ENCODE data around the gene FBXL17. TPM values are rescaled to one million over a fixed set of nuclear protein-coding genes. Genes with fewer than 3 reads are reported as not detected.
A peak's percentile ranks its signal among the peaks of the same experiment; 100 is the strongest.

The FBXL17 gene
- total RNA-seq, 2 experiments from 2014 or later, result 13.5 to 17.4 TPM

DNA sequence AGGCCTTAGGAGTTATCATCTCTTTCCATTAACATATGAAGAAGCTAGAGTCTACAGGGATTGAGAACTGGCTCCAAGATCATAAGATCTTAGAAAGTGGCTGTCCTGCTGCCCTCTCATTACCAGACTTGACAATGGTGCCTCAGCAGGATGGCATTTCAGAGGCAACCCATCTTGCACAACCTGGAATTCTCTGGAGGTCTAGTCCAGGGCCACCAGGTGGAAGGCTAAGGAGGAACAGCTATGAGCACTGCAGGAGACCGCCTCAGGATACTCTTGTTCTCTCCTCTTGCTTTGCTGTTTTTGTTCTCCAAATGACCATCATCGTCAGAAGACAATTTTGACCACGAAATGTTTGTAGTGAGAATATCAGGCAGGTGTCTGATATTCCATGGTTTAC, 322.6 kb downstream of the FBXL17 start:
- Mint-ChIP-seq H3K4me3 (no peak overlapping the region), H3K36me3 (peaks cover under 1% of the 10 kb centered on the region), H3K27ac (no peak overlapping the region), H3K9me3 (no peaks in the 10 kb centered on the region), H3K27me3 (no peaks in the 10 kb centered on the region), H3K4me1 (no peaks in the 10 kb centered on the region)
- ATAC-seq (ENCODE audit: low read depth) (no peak), DNase-seq (no peak)
- POLR2A ChIA-PET, result no interaction called here

DNA sequence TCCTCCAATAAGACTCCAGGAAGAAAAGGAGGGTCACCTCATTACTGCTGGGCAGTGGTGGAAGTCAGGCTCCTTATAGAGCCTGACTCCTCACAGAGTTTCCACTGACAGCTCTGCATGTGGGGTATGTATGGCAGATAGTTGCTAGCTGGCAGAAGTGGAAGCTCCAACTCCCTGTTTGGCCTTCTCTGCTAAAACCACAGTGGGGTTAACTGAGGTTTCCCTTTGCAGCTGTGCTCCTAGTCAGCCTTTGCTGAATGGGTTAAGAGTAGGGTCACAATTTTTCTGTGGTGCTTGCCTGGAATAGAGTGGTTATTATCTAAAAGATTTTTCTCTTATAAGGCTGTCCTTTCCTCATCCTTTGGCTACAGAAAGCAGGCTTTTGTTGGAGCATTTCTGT, 327.5 kb downstream of the FBXL17 start:
- H3K9me3 Mint-ChIP-seq, result peaks cover 26% of the 10 kb centered on the region

DNA sequence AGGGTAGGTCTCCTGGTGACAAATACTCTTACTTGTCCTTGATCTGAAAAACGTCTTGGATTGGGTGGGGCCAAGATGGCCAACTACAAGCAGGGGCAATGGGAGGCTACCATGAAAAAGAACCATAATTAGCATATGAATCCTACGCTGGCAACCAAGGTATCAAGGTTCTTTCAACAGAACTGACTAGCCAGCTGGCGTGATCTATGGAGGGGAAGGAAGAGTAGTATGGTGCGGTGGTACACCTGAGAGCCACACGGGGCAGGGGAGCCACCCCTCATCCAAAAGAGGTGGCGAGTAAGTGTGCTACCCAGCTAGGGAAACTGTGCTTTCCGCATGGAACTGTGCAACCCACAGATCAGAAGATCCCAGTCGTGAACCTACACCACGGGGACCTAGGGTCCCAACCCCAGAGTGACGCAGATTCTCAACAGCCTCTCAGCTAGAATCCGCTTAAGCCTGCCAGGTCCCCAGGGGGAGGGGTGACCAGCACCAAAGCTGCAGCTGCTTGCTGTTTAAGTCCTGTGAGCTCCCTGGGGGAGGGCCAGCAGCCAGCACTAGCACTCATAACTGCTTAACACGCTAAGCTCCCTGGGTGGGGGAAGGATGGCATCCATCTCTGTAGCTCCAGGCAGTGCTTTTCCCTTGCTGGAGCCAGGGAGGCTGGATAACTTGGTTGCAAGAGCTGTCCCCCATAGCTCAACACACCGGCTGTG, 334.8 kb downstream of the FBXL17 start:
- Mint-ChIP-seq H3K27me3 (no peaks in the 10 kb centered on the region), H3K4me3 (no peak overlapping the region), H3K27ac (no peak overlapping the region), H3K36me3 (peaks cover 13% of the 10 kb centered on the region), H3K9me3 (peaks cover 20% of the 10 kb centered on the region), H3K4me1 (no peaks in the 10 kb centered on the region)
- POLR2A ChIA-PET, result no interaction called here
- ATAC-seq (ENCODE audit: low read depth), result no peak
- no peak for DNase-seq

More for the DNA sequence above, 327.5 kb downstream of the FBXL17 start:
- DNase-seq (no peak), ATAC-seq (ENCODE audit: low read depth) (no peak)
- no peak overlapping the region for H3K4me3 Mint-ChIP-seq
- H3K27me3 Mint-ChIP-seq, result no peaks in the 10 kb centered on the region
- peaks cover 2% of the 10 kb centered on the region for H3K4me1 Mint-ChIP-seq
- no peak overlapping the region for H3K27ac Mint-ChIP-seq
- POLR2A ChIA-PET, result no interaction called here
- peaks cover 16% of the 10 kb centered on the region for H3K36me3 Mint-ChIP-seq

DNA sequence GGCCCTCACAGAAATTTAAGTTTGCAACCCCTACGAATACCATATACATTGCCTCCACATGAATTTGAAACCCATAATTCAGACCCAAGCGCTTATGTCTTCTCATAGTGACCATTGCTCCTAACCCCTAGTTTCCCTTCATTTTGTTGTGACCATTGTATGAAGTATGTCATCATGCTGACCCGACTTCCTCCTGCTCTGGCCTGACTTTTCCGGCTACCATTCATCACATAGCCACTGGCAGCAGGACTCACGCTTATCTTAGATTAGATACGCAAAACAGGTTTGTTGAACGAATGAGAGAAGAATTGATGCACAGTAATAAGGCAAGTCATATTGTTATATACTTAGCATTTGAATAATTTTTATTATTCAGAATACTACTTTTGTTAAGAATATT, 345.4 kb downstream of the FBXL17 start:
- no peak overlapping the region for H3K27ac Mint-ChIP-seq
- H3K4me3 Mint-ChIP-seq, result no peak overlapping the region
- no peaks in the 10 kb centered on the region for H3K9me3 Mint-ChIP-seq
- no peaks in the 10 kb centered on the region for H3K27me3 Mint-ChIP-seq
- POLR2A ChIA-PET, result no interaction called here
- H3K4me1 Mint-ChIP-seq, result no peaks in the 10 kb centered on the region
- DNase-seq, result no peak
- no peak for ATAC-seq (ENCODE audit: low read depth)
- H3K36me3 Mint-ChIP-seq, result no peaks in the 10 kb centered on the region

DNA sequence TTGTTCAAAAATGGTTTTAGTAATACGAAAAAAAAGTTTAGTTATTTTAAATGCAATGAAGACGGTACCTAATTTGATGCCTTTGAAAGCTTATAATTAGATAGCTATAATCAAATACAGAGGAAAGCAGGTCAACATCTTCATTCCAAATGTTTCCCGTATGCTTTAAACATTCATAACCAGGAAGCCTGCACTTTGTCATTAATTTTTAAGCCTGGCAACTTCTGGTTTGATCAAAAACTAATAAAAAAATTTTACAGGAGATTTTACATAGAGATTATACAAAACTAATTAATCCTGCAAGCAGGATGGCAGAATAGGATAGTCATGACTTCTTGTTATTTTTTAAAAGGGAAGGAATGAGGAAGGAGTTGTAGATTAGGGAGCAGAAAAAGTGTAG, 353.0 kb downstream of the FBXL17 start:
- no peak for ATAC-seq (ENCODE audit: low read depth)
- Mint-ChIP-seq H3K4me3 (no peak overlapping the region), H3K27ac (no peak overlapping the region), H3K36me3 (peaks cover 5% of the 10 kb centered on the region), H3K27me3 (no peaks in the 10 kb centered on the region), H3K9me3 (no peaks in the 10 kb centered on the region), H3K4me1 (no peaks in the 10 kb centered on the region)
- POLR2A ChIA-PET, result no interaction called here
- DNase-seq, result no peak

DNA sequence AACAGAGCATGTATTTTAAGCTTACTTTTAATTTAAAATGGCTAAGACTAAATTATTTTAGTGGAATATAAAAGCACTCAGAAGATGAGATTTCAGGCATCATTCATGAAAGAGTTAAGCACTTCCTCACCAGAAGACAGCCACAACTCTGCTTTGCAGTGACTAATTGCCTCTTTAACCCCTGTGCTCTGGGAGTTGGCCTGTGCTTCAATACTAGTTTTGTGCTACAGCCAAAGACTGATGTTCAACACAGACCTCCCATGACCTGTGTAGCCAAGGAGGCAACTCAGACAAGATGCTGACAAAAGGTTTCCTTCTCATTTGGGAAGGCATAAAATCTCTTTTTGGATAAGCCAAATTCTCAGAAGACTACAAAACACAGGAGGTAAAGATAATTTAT, 353.5 kb downstream of the FBXL17 start:
- POLR2A ChIA-PET, result no interaction called here
- no peaks in the 10 kb centered on the region for H3K27me3 Mint-ChIP-seq
- DNase-seq, result no peak
- no peaks in the 10 kb centered on the region for H3K9me3 Mint-ChIP-seq
- no peak for ATAC-seq (ENCODE audit: low read depth)
- H3K4me1 Mint-ChIP-seq, result no peaks in the 10 kb centered on the region
- H3K27ac Mint-ChIP-seq, result no peak overlapping the region
- no peak overlapping the region for H3K4me3 Mint-ChIP-seq
- peaks cover 5% of the 10 kb centered on the region for H3K36me3 Mint-ChIP-seq

DNA sequence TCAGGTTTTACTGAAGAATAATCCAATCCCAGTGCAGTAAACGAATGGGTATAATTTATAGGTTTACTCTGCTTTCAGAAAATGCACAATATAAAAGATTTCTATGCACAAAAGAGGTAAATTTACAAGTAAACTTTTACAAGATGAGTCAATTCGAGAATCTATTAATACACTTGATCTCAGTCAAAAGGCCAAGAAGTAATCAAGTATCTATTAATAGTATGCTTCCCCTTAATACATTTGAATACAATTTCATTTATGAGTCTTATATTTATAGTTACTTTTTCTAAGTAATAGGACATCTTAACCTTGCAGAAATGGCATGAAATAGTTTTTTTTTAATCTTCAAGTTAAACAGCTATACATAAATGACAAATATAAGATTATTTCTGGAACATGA, 355.9 kb downstream of the FBXL17 start:
- POLR2A ChIA-PET, result no interaction called here
- no peak for DNase-seq
- Mint-ChIP-seq H3K27me3 (no peaks in the 10 kb centered on the region), H3K4me1 (no peaks in the 10 kb centered on the region), H3K27ac (no peak overlapping the region), H3K9me3 (no peaks in the 10 kb centered on the region), H3K4me3 (no peak overlapping the region), H3K36me3 (peaks cover 5% of the 10 kb centered on the region)
- no peak for ATAC-seq (ENCODE audit: low read depth)

DNA sequence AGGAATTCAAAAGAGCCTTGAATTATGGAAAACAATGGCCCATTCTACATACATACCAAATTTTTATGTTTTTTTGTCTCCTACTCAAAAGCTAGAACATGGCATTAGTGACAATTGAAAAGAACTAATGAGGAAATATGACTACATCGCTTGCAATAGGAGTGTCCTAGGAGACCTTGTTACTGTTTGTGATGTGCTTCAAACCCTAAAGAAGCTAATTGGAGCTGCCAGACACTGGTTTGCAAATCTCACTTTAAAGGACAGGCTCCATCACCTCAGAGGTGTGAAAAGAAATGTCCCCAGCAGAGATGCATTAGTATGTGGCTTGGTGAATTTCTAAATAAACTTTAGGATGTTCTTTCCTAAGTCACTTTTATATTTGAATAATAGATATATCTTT, 356.9 kb downstream of the FBXL17 start:
- Mint-ChIP-seq H3K27me3 (no peaks in the 10 kb centered on the region), H3K4me3 (no peak overlapping the region)

DNA sequence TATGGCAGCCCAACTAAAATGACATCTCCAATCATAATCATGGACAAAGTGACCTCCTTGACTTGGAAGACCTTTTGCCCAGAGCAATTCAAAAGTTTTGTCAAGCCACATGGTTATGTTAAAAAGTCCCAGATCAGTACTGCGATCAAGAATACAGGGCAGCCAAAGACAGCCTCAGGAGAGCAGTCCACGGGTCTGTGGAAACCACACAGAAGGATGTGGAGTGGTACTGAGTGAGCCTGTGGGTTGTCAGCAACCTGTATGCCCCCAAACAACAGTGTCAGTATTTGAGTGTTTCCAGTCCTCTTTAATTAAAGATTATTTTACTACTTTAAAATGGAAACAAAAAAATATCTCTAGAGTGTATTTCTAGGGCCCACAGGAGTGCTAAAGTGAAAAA, 365.8 kb downstream of the FBXL17 start:
- Mint-ChIP-seq H3K4me1 (peaks cover 11% of the 10 kb centered on the region), H3K27me3 (no peaks in the 10 kb centered on the region), H3K27ac (peak overlapping the region; percentile 19), H3K36me3 (no peaks in the 10 kb centered on the region), H3K4me3 (peak overlapping the region; percentile 29), H3K9me3 (no peaks in the 10 kb centered on the region)
- DNase-seq (no peak), ATAC-seq (ENCODE audit: low read depth) (peak; percentile 63)
- POLR2A ChIA-PET, result no interaction called here

More for the DNA sequence above, 356.9 kb downstream of the FBXL17 start:
- H3K9me3 Mint-ChIP-seq, result no peaks in the 10 kb centered on the region
- no peak for DNase-seq
- no peak for ATAC-seq (ENCODE audit: low read depth)
- H3K36me3 Mint-ChIP-seq, result peaks cover 5% of the 10 kb centered on the region
- POLR2A ChIA-PET, result no interaction called here
- H3K27ac Mint-ChIP-seq, result no peak overlapping the region
- H3K4me1 Mint-ChIP-seq, result no peaks in the 10 kb centered on the region

DNA sequence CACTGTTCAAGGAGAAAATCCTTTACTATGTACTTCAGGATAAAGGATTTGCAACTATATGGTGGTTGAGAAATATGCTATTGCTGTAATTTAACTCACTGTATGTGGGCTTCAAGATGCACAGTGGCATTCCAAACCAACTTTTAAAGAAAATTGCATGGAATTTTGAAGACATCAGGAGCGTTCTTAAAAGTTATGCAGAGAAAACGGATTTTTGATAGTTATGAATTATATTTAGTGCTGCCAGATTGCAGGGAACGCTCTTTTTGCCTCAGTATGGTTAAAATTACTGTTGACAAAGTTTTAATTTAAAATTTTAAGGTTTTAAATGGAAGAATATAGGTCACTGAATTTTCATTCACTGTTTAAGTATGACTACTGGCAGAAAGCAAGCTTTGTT, 375.1 kb downstream of the FBXL17 start:
- Mint-ChIP-seq H3K36me3 (no peaks in the 10 kb centered on the region), H3K4me3 (no peak overlapping the region), H3K27ac (no peak overlapping the region), H3K27me3 (no peaks in the 10 kb centered on the region), H3K4me1 (peaks cover 8% of the 10 kb centered on the region), H3K9me3 (no peaks in the 10 kb centered on the region)
- no peak for ATAC-seq (ENCODE audit: low read depth)
- POLR2A ChIA-PET, result no interaction called here
- no peak for DNase-seq

DNA sequence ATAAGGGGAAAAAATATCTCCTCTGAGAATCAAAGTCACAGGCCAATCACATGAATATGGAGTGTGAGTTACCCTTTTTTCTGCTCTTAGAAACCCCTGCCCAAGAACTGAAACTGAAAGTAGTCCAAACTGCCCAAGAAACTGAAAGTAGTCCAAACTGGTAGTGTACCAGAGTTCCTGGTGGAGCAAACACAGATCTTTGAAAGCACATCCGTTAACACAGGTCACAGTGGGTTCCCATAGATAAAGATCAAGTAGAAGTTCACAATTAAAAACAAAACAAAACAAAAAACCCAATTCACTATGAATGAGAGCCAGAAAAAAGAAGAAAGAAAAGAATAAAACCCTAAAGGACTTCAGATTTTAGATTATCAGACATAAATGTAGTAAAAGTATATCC, 378.7 kb downstream of the FBXL17 start:
- POLR2A ChIA-PET, result no interaction called here
- Mint-ChIP-seq H3K4me3 (peak overlapping the region; percentile 76), H3K27me3 (no peaks in the 10 kb centered on the region), H3K27ac (peak overlapping the region; percentile 67), H3K36me3 (peaks cover 6% of the 10 kb centered on the region), H3K4me1 (peaks cover 8% of the 10 kb centered on the region), H3K9me3 (no peaks in the 10 kb centered on the region)
- no peak for DNase-seq
- peak; percentile 100 for ATAC-seq (ENCODE audit: low read depth)

DNA sequence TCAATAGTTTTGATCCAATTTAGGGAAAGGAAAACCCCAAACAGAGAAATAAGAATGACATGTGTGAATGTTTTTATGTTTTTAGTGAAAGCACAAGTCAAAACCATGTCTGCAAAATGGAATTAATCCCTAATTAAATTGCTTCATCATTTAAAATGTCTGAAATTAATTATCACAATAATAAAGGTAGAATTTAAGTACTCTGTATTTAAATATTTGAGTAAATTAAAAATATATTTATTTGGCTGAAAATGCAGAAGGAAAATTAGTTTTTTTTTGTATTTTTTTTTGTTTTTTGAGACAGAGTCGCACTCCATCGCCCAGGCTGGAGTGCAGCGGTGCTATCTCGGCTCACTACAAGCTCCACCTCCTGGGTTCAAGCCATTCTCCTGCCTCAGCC, 380.7 kb downstream of the FBXL17 start:
- POLR2A ChIA-PET, result no interaction called here
- no peak overlapping the region for H3K27ac Mint-ChIP-seq
- no peak for DNase-seq
- H3K9me3 Mint-ChIP-seq, result no peaks in the 10 kb centered on the region
- H3K4me1 Mint-ChIP-seq, result peaks cover 8% of the 10 kb centered on the region
- H3K4me3 Mint-ChIP-seq, result no peak overlapping the region
- H3K27me3 Mint-ChIP-seq, result no peaks in the 10 kb centered on the region
- ATAC-seq (ENCODE audit: low read depth), result no peak
- peaks cover 6% of the 10 kb centered on the region for H3K36me3 Mint-ChIP-seq

DNA sequence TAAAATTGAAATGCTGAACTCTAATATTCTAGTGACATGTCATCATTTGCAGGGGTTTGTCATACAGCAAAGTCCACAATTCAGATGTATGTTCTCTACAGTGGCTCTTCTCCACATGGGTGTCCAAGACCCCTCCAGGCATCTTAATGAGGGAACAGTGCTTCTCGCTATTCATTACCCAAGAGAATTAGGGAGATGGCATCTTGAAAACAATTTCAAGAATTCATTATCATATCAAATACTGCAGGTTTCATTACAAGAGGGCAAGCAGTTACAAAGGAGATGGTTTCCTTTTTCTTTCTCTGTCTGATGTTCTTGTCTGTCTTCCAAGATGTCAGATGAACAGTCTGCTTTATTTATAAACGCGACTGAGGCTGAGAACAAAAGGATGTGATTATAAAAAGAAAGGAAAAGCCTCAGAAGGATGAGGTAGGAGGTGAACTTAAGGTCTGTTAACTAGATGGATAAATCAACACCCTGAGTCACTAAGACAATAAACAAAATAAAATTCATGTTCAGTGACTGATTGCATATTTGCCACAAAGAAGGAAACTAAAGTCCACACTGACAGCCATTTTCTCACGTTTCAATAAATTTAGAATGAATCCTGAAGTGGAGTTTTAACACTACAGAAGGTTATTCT, 384.4 kb downstream of the FBXL17 start:
- Mint-ChIP-seq H3K36me3 (peaks cover 6% of the 10 kb centered on the region), H3K9me3 (no peaks in the 10 kb centered on the region), H3K27me3 (no peaks in the 10 kb centered on the region), H3K4me1 (no peaks in the 10 kb centered on the region), H3K4me3 (no peak overlapping the region), H3K27ac (no peak overlapping the region)
- no peak for ATAC-seq (ENCODE audit: low read depth)
- no peak for DNase-seq
- POLR2A ChIA-PET, result no interaction called here

DNA sequence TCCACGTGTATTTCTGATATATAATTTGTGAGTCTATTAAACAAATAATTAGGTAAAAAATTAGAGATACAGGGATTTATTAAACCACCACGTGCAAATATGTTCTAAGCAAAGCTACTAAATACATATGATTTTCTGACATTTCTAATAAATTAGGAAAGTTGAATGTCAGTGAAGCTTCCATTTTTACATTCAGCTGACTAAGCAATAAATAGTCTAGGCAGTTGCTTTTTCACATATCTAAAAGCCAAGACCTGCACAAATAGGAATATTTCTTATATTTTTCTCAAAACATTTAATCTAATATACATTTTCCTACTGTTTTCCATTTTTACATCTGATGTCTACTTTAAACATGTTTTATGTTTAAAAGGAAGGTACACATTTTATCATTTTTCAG, 388.6 kb downstream of the FBXL17 start:
- no peak overlapping the region for H3K4me3 Mint-ChIP-seq
- POLR2A ChIA-PET, result no interaction called here
- H3K36me3 Mint-ChIP-seq, result peaks cover 2% of the 10 kb centered on the region
- no peaks in the 10 kb centered on the region for H3K27me3 Mint-ChIP-seq
- H3K4me1 Mint-ChIP-seq, result peaks cover 18% of the 10 kb centered on the region
- no peak for DNase-seq
- ATAC-seq (ENCODE audit: low read depth), result no peak
- no peak overlapping the region for H3K27ac Mint-ChIP-seq
- peaks cover 4% of the 10 kb centered on the region for H3K9me3 Mint-ChIP-seq

Data from activated naive CD8-positive, alpha-beta T cell treated with anti-CD3 and anti-CD28 coated beads, Interleukin-2, amount 10 ng/mL, durations not matched to agents 7 days and 5 days (primary cell).